Body of pancreas (tissue), 4 donors: Measurements from ENCODE around the gene RGMA.

ENCODE experiments used
- CTCF ChIP-seq, 7 experiments: fragments of 450-650 bp in 4 of 7; fragments of 200-600 bp in 3 of 7; sonication (generic) in 3 of 7; IDR thresholded peaks; one replicate each; pipeline ENCODE4 v1.5.1; 2016 to 2019; ENCODE audit warnings: antibody characterized with exemption in 7 of 7
- POLR2A ChIP-seq, 3 donors: fragments of 450-650 bp; IDR thresholded peaks; one replicate each; pipeline ENCODE4 v1.6.1; 2016; ENCODE audit warnings: antibody characterized with exemption in 3 of 3, mild to moderate bottlenecking in 2 of 3

GRCh38 chr15:93127286-93127685 is 38.3 kb upstream of the RGMA start:
- TF ChIP-seq CTCF (IDR thresholded peaks at IDR 0.05) (no peak), POLR2A (IDR thresholded peaks at IDR 0.05) (no peak)
